A549 (cell line): ENCODE measurements around the gene ZNF682. TPM values are rescaled to one million over a fixed set of nuclear protein-coding genes. Genes with fewer than 3 reads are reported as not detected.
"Not testable (repeated sequence)": the region's sequence is repeated elsewhere in the genome, so short reads cannot be mapped to it uniquely, and the experiment has no call there.

Experiments used
- ATAC-seq, 2 experiments: fragments of 200-7000 bp in 1 of 2; fragments of >200 bp in 1 of 2; cut with Nextera tagmentation in 1 of 2; cut with Tn5 transposase in 1 of 2; 3 replicates each; pipeline versions ENCODE4 v1.8.0 to v1.9.1; 2018 to 2020; ENCODE audit warnings: mild to moderate bottlenecking in 1 of 2, moderate library complexity in 1 of 2
- CTCF ChIA-PET: fragments of 300-600 bp; sonication (Branson Sonifier 250); formaldehyde crosslinking; extraction: SDS; loops from one replicate; lab custom pipeline; 2021; ENCODE audit warnings: antibody characterized with exemption, inconsistent platforms; lab: Yijun Ruan, JAX
- POLR2A ChIA-PET: fragments of 350-600 bp; formaldehyde crosslinking; extraction: SDS; loops from one replicate; lab custom pipeline; 2021; ENCODE audit warnings: antibody characterized with exemption, inconsistent platforms; lab: Yijun Ruan, JAX
- DNase-seq, 2 experiments: peaks; one replicate each; pipeline versions ENCODE4 v3.0.0 to v3.0.0-alpha.2; 2011 to 2016; ENCODE audit warnings: low read depth in 1 of 2, low spot score in 1 of 2
- FAIRE-seq: peaks from 2 replicates; lab custom pipeline; 2011; peaks lifted over from hg19 to GRCh38; lab: Jason Lieb, UNC
- H3K27ac ChIP-seq, 2 experiments: fragments of >200 bp; sonication (Bioruptor Twin); formaldehyde crosslinking; 3 replicates each; pipeline ENCODE4 v1.5.1; 2016 to 2017
- H3K4me1 ChIP-seq: fragments of >200 bp; sonication (Bioruptor Twin); formaldehyde crosslinking; 3 replicates; pipeline ENCODE4 v1.6.1; 2016
- H3K4me2 ChIP-seq: fragments of >200 bp; sonication (Bioruptor Twin); formaldehyde crosslinking; 3 replicates; pipeline ENCODE4 v1.6.1; 2016
- H3K4me3 ChIP-seq: fragments of >200 bp; sonication (Bioruptor Twin); formaldehyde crosslinking; 3 replicates; pipeline ENCODE4 v1.5.1; 2016
- H3K9me3 ChIP-seq: fragments of >200 bp; sonication (Bioruptor Twin); formaldehyde crosslinking; 3 replicates; pipeline ENCODE4 v1.6.1; 2016
- ATOH8 ChIP-seq: fragments of 250-450 bp; sonication (Bioruptor Pico); IDR thresholded peaks from 2 replicates; pipeline ENCODE4 v1.5.0; 2020; ENCODE audit warnings: low read depth, mild to moderate bottlenecking, moderate library complexity
- BHLHE40 ChIP-seq: IDR thresholded peaks from 2 replicates; pipeline ENCODE4 v1.6.1; 2012; ENCODE audit warnings: low read depth, low read length, inconsistent platforms
- E2F6 ChIP-seq: IDR thresholded peaks from 2 replicates; pipeline ENCODE4 v1.6.1; 2012; ENCODE audit warnings: low read depth, borderline replicate concordance
- EHMT2 ChIP-seq: fragments of 200-600 bp; sonication (generic); IDR thresholded peaks from 2 replicates; pipeline ENCODE4 v1.6.1; 2016; ENCODE audit warnings: antibody characterized with exemption, low read depth, mild to moderate bottlenecking, moderate library complexity
- ELK1 ChIP-seq: fragments of 150-350 bp; IDR thresholded peaks from 2 replicates; pipeline ENCODE4 v1.6.1; 2014; ENCODE audit warnings: low read depth, mild to moderate bottlenecking, low read length
- FOSL2 ChIP-seq, 2 experiments: fragments of 450-650 bp in 1 of 2; fragments of >200 bp in 1 of 2; sonication (Bioruptor Twin) in 1 of 2; formaldehyde crosslinking; IDR thresholded peaks; 2 replicates each; pipeline versions ENCODE4 v1.5.0 to v1.6.1; 2016 to 2020; ENCODE audit warnings: mild to moderate bottlenecking in 1 of 2, moderate library complexity in 1 of 2
- HES2 ChIP-seq: fragments of >200 bp; sonication (Bioruptor Twin); formaldehyde crosslinking; IDR thresholded peaks from 2 replicates; pipeline ENCODE4 v1.6.1; 2016
- NR3C1 ChIP-seq: fragments of >200 bp; sonication (Bioruptor Twin); formaldehyde crosslinking; IDR thresholded peaks from 3 replicates; pipeline ENCODE4 v1.6.1; 2017
- PHF8 ChIP-seq: fragments of 200-600 bp; sonication (generic); IDR thresholded peaks from 2 replicates; pipeline ENCODE4 v1.6.1; 2016; ENCODE audit warnings: low read depth, mild to moderate bottlenecking, antibody characterized with exemption, moderate library complexity, borderline replicate concordance
- POLR2A ChIP-seq: IDR thresholded peaks from 2 replicates; pipeline ENCODE4 v1.6.1; 2012; ENCODE audit warnings: mild to moderate bottlenecking, low read length
- REST ChIP-seq: fragments of 200-600 bp; sonication (generic); IDR thresholded peaks from 2 replicates; pipeline ENCODE4 v1.6.1; 2016; ENCODE audit warnings: antibody characterized with exemption, mild to moderate bottlenecking, moderate library complexity
- RFX5 ChIP-seq: fragments of 450-650 bp; IDR thresholded peaks from 2 replicates; pipeline ENCODE4 v1.7.1; 2014; ENCODE audit warnings: antibody characterized with exemption, mild to moderate bottlenecking, moderate library complexity
- SREBF2 ChIP-seq: fragments of 450-650 bp; IDR thresholded peaks from 2 replicates; pipeline ENCODE4 v1.6.1; 2014; ENCODE audit warnings: mild to moderate bottlenecking, moderate library complexity
- TFCP2L1 ChIP-seq: fragments of 250-450 bp; sonication (Bioruptor Pico); IDR thresholded peaks from 2 replicates; pipeline ENCODE4 v1.5.0; 2021; ENCODE audit warnings: mild to moderate bottlenecking
- TP53 ChIP-seq: fragments of 250-450 bp; sonication (Bioruptor Pico); IDR thresholded peaks from 2 replicates; pipeline ENCODE4 v1.5.0; 2021; ENCODE audit warnings: mild to moderate bottlenecking, moderate library complexity
- ZC3H11A ChIP-seq: fragments of 450-650 bp; IDR thresholded peaks from 2 replicates; pipeline ENCODE4 v1.6.1; 2014; ENCODE audit warnings: antibody characterized with exemption, mild to moderate bottlenecking
- ZSCAN20 ChIP-seq: fragments of 250-450 bp; sonication (Bioruptor Pico); IDR thresholded peaks from 2 replicates; pipeline ENCODE4 v1.8.0; 2022; ENCODE audit warnings: mild to moderate bottlenecking, moderate library complexity
- WGBS: methylation state at CpG from one replicate; pipeline ENCODE4 v1.1.6; 2017; ENCODE audit errors: missing lambda C conversion rate; 5-methylcytosine and 5-hydroxymethylcytosine counted together
- polyA plus RNA-seq, 4 experiments: library from polyadenylated mRNA; depleted of rRNA in 3 of 4; stranded (reverse); fragments of >200 nt; fragmentation: RNase III in 1 of 4; extraction: RNeasy Plus Mini Kit Qiagen cat#74134 plus additional on column Dnase treatment in 1 of 4; gene quantifications; 2 replicates in 3 of 4; 3 replicates in 1 of 4; pipeline ENCODE4 v1.2.3, GENCODE V29; 2011 to 2017
- TF ChIP-seq, protein P1 (sequence below): fragments of >200 bp; sonication (Bioruptor Twin); formaldehyde crosslinking; IDR thresholded peaks from 3 replicates; pipeline ENCODE4 v1.5.1; 2016

The ZNF682 gene
- polyA plus RNA-seq, 2 of the 4 experiments (the other 2 are of a cell fraction) = not detected

GRCh38 chr19:20060282-20060681 is 21.0 kb upstream of the ZNF682 start:
- Histone ChIP-seq H3K4me2 (no peak overlapping the region), H3K4me3 (no peak overlapping the region), H3K9me3 (no peaks in the 10 kb centered on the region), H3K27ac (no peak overlapping the region), H3K4me1 (no peaks in the 10 kb centered on the region)
- DNase-seq = no peak
- POLR2A ChIA-PET = no interaction called here
- FAIRE-seq = no peak
- TF ChIP-seq ELK1 (no peak), HES2 (no peak), EHMT2 (no peak), E2F6 (no peak), NR3C1 (no peak), FOSL2 (IDR thresholded peaks at IDR 0.05) (no peak), FOSL2 (CRISPR knock-in tag; IDR thresholded peaks at IDR 0.05) (no peak), RFX5 (no peak), REST (no peak), ZC3H11A (no peak), SREBF2 (no peak), BHLHE40 (no peak), ATOH8 (CRISPR knock-in tag) (no peak), POLR2A (no peak), ZSCAN20 (no peak)
- WGBS = 0% methylated on average over 1 of the region's 1 CpG
- CTCF ChIA-PET = no interaction called here
- ATAC-seq = no peak

GRCh38 chr19:20058738-20059137 is 19.4 kb upstream of the ZNF682 start:
- DNase-seq, ATAC-seq, H3K4me1 ChIP-seq, CTCF ChIA-PET, H3K9me3 ChIP-seq, H3K4me2 ChIP-seq, H3K4me3 ChIP-seq, FAIRE-seq, POLR2A ChIA-PET, H3K27ac ChIP-seq: not testable (repeated sequence)

DNA sequence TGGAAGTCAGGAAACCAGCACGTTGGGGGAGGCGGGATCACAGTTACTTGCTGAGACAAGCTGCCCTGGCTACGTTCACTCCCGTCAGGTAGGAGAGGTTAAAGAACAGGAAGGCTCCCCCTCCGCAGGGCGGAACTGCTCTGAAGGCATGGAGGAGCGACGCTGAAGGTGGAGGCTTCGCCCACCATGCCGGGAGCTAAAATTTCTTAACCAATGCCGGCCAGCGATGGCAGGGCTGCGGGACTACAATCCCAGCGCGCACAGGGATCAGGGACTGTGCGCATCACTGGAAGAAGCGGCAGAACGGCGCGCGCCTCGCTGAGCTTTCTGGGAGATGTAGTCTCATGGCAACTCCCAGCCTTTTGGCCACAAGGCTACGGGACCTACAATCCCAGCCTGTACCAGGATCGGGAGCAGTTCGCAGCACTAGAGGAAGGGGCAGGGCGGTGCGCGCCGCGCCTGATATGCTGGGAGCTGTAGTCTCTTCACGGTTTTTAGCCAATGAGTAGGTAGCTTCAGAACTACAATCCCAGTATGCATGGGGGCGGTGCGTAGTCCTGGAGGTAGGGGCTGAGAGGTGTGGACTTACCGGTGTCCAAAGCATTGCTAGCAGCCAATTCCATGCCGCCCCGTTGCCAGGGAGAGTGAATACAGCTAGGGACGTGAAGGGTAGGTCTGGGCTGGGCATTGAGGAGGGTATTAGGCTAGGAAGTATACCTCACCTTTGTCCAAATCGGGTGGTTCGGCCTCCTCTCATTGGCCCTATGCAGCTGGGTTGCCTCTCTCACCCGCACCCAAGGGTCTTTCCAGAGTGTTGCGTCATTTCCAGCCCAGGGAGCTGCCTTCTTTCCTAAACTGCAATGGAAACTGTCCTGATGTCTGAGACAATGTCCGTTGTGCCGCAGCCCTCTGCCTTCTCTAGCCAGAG is 12.8 kb upstream of the ZNF682 start:
- Histone ChIP-seq H3K9me3 (no peaks in the 10 kb centered on the region), H3K4me3 (no peak overlapping the region), H3K27ac (no peak overlapping the region), H3K4me2 (no peak overlapping the region), H3K4me1 (no peaks in the 10 kb centered on the region)
- ChIA-PET CTCF (interaction anchor here (0.6 kb wide), 1 partner anchor 29 kb away, joined by 3 read pairs; no protein-coding TSS in a partner anchor), POLR2A (no interaction called here)
- ATAC-seq = no peak
- WGBS = 11% methylated on average over 18 of the region's 43 CpGs
- no peak for DNase-seq
- no peak for FAIRE-seq
- TF ChIP-seq, protein P1, sequence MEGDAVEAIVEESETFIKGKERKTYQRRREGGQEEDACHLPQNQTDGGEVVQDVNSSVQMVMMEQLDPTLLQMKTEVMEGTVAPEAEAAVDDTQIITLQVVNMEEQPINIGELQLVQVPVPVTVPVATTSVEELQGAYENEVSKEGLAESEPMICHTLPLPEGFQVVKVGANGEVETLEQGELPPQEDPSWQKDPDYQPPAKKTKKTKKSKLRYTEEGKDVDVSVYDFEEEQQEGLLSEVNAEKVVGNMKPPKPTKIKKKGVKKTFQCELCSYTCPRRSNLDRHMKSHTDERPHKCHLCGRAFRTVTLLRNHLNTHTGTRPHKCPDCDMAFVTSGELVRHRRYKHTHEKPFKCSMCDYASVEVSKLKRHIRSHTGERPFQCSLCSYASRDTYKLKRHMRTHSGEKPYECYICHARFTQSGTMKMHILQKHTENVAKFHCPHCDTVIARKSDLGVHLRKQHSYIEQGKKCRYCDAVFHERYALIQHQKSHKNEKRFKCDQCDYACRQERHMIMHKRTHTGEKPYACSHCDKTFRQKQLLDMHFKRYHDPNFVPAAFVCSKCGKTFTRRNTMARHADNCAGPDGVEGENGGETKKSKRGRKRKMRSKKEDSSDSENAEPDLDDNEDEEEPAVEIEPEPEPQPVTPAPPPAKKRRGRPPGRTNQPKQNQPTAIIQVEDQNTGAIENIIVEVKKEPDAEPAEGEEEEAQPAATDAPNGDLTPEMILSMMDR = no peak
- TF ChIP-seq ATOH8 (CRISPR knock-in tag) = no peak
- no peak for TF ChIP-seq ELK1
- no peak for TF ChIP-seq PHF8
- no peak for TF ChIP-seq TFCP2L1 (CRISPR knock-in tag)
- TF ChIP-seq TP53 (CRISPR knock-in tag) = no peak
